Body of pancreas (tissue), 4 donors: ENCODE results near the gene ADGRL4. TPM values are rescaled to one million over a fixed set of nuclear protein-coding genes. Genes with fewer than 3 reads are reported as not detected.

Experiments used
- ATAC-seq: fragments of 150-250 bp; one replicate; pipeline ENCODE4 v1.9.1; 2016
- DNase-seq, 4 donors: peaks; one replicate each; pipeline ENCODE4 v3.0.0-alpha.2; 2019
- H3K27ac ChIP-seq, 4 donors: fragments of 200-600 bp; sonication (generic); 1 replicate in 3 of 4; 2 replicates in 1 of 4; pipeline versions ENCODE4 v1.5.1 to v1.6.1; 2016 to 2019; ENCODE audit warnings: mild to moderate bottlenecking in 1 of 4, mixed read lengths in 1 of 4, moderate library complexity in 1 of 4
- H3K27me3 ChIP-seq, 2 donors: fragments of 200-600 bp; sonication (generic); one replicate each; pipeline ENCODE4 v1.6.0; 2016; ENCODE audit warnings: mild to moderate bottlenecking in 1 of 2
- H3K36me3 ChIP-seq, 2 donors: fragments of 200-600 bp; sonication (generic); replicated peaks in 1 of 2; 2 replicates each; pipeline ENCODE4 v1.5.1; 2016; ENCODE audit warnings: low read depth in 2 of 2; ENCODE audit not compliant: insufficient read depth in 1 of 2
- H3K4me1 ChIP-seq: fragments of 200-600 bp; sonication (generic); one replicate; pipeline ENCODE4 v1.6.0; 2016
- H3K4me3 ChIP-seq, 2 donors: fragments of 200-600 bp; sonication (generic); 1 replicate in 1 of 2; 2 replicates in 1 of 2; pipeline ENCODE4 v1.5.1; 2016 to 2019
- H3K9me3 ChIP-seq, 3 donors: fragments of 200-600 bp; sonication (generic); 1 replicate in 2 of 3; 2 replicates in 1 of 3; pipeline ENCODE4 v1.5.1; 2016
- POLR2A ChIP-seq, 3 donors: fragments of 450-650 bp; IDR thresholded peaks; one replicate each; pipeline ENCODE4 v1.6.1; 2016; ENCODE audit warnings: antibody characterized with exemption in 3 of 3, mild to moderate bottlenecking in 2 of 3
- WGBS, 2 donors: methylation state at CpG; one replicate each; pipeline ENCODE4 v1.1.5; 2017; 5-methylcytosine and 5-hydroxymethylcytosine counted together
- intact Hi-C: fragments of 100-400 bp; cut with DNase I; formaldehyde crosslinking; loops from one replicate; pipeline ENCODE4 v1.15.1; 2023
- total RNA-seq, 2 donors: library from RNA; depleted of rRNA; stranded (reverse); fragments of >200 nt; gene quantifications; one replicate each; pipeline ENCODE4 v1.1.0, GENCODE V29; 2016
- TF ChIP-seq, protein P1 (sequence below), 7 experiments: fragments of 450-650 bp in 4 of 7; fragments of 200-600 bp in 3 of 7; sonication (generic) in 3 of 7; IDR thresholded peaks; one replicate each; pipeline ENCODE4 v1.5.1; 2016 to 2019; ENCODE audit warnings: antibody characterized with exemption in 7 of 7

ADGRL4 gene
- total RNA-seq, 2 donors from 2014 or later = 4.3 to 6.2 TPM

DNA sequence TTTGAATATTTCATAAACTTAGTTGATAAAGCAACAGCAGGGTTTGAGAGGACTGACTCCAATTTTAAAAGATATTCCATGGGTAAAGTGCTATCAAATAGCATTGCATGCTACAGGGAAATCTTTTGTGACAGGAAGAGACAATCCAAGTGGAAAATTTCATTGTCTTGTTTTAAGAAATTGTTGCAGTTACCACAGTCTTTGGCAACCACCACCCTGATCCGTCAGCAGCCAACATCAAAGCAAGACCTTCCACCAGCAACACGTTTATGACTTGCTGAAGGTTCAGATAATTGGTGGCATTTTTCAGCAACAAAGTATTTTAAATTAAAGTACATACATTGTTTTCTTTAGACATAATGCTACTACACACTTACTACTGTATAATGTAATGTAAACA lies 47.8 kb downstream of the ADGRL4 start:
- no peaks in the 10 kb centered on the region for H3K4me1 ChIP-seq
- H3K27ac ChIP-seq = no peak overlapping the region
- TF ChIP-seq, protein P1, sequence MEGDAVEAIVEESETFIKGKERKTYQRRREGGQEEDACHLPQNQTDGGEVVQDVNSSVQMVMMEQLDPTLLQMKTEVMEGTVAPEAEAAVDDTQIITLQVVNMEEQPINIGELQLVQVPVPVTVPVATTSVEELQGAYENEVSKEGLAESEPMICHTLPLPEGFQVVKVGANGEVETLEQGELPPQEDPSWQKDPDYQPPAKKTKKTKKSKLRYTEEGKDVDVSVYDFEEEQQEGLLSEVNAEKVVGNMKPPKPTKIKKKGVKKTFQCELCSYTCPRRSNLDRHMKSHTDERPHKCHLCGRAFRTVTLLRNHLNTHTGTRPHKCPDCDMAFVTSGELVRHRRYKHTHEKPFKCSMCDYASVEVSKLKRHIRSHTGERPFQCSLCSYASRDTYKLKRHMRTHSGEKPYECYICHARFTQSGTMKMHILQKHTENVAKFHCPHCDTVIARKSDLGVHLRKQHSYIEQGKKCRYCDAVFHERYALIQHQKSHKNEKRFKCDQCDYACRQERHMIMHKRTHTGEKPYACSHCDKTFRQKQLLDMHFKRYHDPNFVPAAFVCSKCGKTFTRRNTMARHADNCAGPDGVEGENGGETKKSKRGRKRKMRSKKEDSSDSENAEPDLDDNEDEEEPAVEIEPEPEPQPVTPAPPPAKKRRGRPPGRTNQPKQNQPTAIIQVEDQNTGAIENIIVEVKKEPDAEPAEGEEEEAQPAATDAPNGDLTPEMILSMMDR (IDR thresholded peaks at IDR 0.05) = no peak
- TF ChIP-seq POLR2A (IDR thresholded peaks at IDR 0.05) = no peak
- no peaks in the 10 kb centered on the region for H3K36me3 ChIP-seq
- 23 to 27% methylated on average over 2 of the region's 2 CpGs for WGBS, 2 donors
- no peaks in the 10 kb centered on the region for H3K9me3 ChIP-seq
- H3K27me3 ChIP-seq = no peaks in the 10 kb centered on the region
- no peak overlapping the region for H3K4me3 ChIP-seq
- ATAC-seq (no peak), DNase-seq (no peak)
- intact Hi-C loops = no loop called here

DNA sequence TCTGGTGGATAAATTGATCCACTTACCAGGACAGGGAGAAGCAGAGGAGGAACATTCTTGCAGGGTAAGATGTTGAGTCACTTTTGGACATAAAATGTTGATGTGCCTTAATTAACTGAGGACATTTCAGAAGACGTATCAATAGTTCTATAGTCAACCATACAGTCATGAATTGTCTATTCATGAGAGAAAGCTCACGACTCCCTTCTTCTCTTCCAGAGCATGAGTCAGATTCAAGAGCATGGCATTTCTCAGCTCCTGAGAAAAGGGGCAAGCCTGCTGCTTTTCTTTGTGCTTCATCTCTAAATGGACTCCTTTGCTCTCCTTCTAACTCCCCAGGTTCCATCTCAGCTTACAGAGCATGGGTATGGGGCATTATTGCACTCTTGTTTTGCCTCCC lies 55.7 kb downstream of the ADGRL4 start:
- no peaks in the 10 kb centered on the region for H3K36me3 ChIP-seq
- intact Hi-C loops = no loop called here
- H3K9me3 ChIP-seq = no peaks in the 10 kb centered on the region
- ATAC-seq (no peak), DNase-seq (no peak)
- no peaks in the 10 kb centered on the region for H3K4me1 ChIP-seq
- no peak overlapping the region for H3K27ac ChIP-seq
- WGBS, 2 donors = 35 to 55% methylated on average over 2 of the region's 2 CpGs
- H3K4me3 ChIP-seq = no peak overlapping the region
- TF ChIP-seq POLR2A (IDR thresholded peaks at IDR 0.05) = no peak
- TF ChIP-seq, protein P1 (IDR thresholded peaks at IDR 0.05) = no peak
- no peaks in the 10 kb centered on the region for H3K27me3 ChIP-seq

DNA sequence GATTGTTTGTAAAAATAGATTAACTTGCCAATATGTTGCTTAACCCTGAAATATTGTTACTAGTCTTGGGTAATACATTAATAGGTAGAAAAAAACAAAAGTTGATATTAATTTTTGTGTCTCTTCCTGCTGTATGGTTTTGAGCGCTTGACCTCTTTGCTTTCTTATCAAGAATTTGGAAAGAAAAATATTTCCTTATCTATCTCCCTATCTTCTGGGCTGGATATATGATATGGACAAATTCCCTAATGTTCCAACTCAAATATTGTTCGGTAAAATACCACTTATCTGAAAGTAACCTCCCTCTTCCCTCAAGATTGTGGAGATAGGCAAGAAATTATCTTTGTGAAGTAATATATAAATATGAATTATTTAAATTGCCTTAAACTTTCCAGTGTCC lies 57.3 kb downstream of the ADGRL4 start:
- Histone ChIP-seq H3K36me3 (no peaks in the 10 kb centered on the region), H3K9me3 (no peaks in the 10 kb centered on the region), H3K4me3 (no peak overlapping the region), H3K27me3 (no peaks in the 10 kb centered on the region), H3K4me1 (no peaks in the 10 kb centered on the region), H3K27ac (no peak overlapping the region)
- intact Hi-C loops = no loop called here
- WGBS, 2 donors = 40 to 49% methylated on average over 2 of the region's 2 CpGs
- no peak for ATAC-seq
- no peak for TF ChIP-seq POLR2A (IDR thresholded peaks at IDR 0.05)
- TF ChIP-seq, protein P1 (IDR thresholded peaks at IDR 0.05) = no peak
- DNase-seq = no peak

DNA sequence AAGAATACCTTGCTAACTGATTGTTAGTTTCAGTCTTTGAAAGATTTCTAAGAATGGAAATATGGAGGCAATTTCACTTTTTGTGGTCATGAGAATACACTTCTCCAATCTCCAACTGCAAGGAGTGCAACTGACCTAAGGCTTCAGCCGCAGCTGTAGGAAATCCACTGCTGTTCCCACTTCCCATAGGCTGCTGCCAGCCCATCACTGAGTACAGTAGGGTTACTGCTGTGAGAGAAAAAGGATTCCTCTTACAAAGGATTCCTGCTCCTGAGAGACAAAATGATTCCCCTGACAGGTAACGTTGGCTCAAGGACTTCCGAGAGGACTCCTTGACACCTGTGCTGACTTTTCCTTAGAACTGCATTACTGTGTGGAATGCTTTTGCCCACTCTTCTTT lies 87.4 kb downstream of the ADGRL4 start:
- Histone ChIP-seq H3K4me3 (no peak overlapping the region), H3K9me3 (no peaks in the 10 kb centered on the region), H3K36me3 (no peaks in the 10 kb centered on the region), H3K4me1 (no peaks in the 10 kb centered on the region), H3K27me3 (no peaks in the 10 kb centered on the region), H3K27ac (no peak overlapping the region)
- DNase-seq = no peak
- TF ChIP-seq POLR2A (IDR thresholded peaks at IDR 0.05) = no peak
- TF ChIP-seq, protein P1 (IDR thresholded peaks at IDR 0.05) = no peak
- intact Hi-C loops = no loop called here
- no peak for ATAC-seq
- WGBS, 2 donors = 48 to 57% methylated on average over 3 of the region's 3 CpGs

DNA sequence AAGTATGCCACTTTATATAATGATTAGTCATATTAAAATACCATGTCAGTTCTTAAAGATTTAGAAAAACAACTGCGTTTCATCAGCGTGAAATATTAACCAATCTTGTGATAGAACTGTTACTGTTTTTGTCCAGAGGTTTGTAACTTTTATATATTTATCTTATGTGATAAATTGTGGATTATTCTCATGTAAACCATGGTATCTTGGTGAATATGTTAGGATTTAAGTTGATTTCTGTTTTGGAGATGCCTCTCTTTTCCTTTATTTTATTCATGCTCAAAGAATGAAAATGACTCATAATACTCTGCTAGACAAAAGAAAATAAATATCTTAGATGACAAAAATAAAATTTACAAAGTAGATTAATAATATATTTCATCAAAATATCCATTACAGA lies 88.4 kb downstream of the ADGRL4 start:
- Histone ChIP-seq H3K27ac (no peak overlapping the region), H3K27me3 (no peaks in the 10 kb centered on the region), H3K4me1 (no peaks in the 10 kb centered on the region), H3K4me3 (no peak overlapping the region), H3K9me3 (no peaks in the 10 kb centered on the region), H3K36me3 (no peaks in the 10 kb centered on the region)
- 51 to 52% methylated on average over 2 of the region's 2 CpGs for WGBS, 2 donors
- DNase-seq = no peak
- TF ChIP-seq, protein P1 (IDR thresholded peaks at IDR 0.05) = no peak
- no peak for TF ChIP-seq POLR2A (IDR thresholded peaks at IDR 0.05)
- intact Hi-C loops = no loop called here
- ATAC-seq = no peak
